Caki2 (cell line): ENCODE measurements around the gene EEF1E1. TPM values are rescaled to one million over a fixed set of nuclear protein-coding genes. Genes with fewer than 3 reads are reported as not detected.

Source experiments
- DNase-seq: peaks from one replicate; pipeline ENCODE4 v3.0.0-alpha.2; 2015; ENCODE audit warnings: low read depth
- in situ Hi-C: cut with HindIII; loops from 2 replicates; pipeline ENCODE4 v1.10.0; 2016; ENCODE audit warnings: low sequenced_read_pairs, low pct_unique_long_range_greater_than_20kb, mixed read lengths
- total RNA-seq: library from RNA; depleted of rRNA; stranded (reverse); fragments of >200 nt; shearing (Covaris generic); gene quantifications from 2 replicates; pipeline ENCODE4 v1.2.3, GENCODE V29; 2014; ENCODE audit warnings: low replicate concordance; rRNA removed

The EEF1E1 gene
- total RNA-seq, 1 experiment from 2014 or later, result 217 TPM

DNA sequence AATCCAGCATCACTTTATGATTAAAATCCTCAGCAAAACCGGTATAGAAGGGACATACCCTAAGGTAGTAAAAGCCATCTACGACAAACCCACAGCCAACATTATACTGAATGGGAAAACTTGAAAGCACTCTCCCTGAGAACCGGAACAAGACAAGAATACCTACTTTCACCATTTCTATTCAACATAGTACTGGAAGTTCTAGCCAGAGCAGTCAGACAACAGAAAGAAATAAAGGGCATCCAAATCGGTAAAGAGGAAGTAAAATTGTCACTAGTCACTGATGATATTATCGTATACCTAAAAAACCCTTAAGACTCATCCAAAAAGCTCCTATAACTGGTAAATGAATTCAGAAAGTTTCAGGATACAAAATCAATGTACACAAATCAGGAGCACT, 71.4 kb downstream of the EEF1E1 start:
- no peak for DNase-seq
- in situ Hi-C loops, result no loop called here

Other genes starting within 250 kb of the EEF1E1 start
- 503 and 527 TPM in 2 replicates for gene TXNDC5, start 191.8 kb downstream of the EEF1E1 start, total RNA-seq
- gene BLOC1S5, start 38.2 kb downstream of the EEF1E1 start, total RNA-seq, result 19.1 and 20.8 TPM in 2 replicates